ENCODE results near the gene YIPF3. TPM values are rescaled to one million over a fixed set of nuclear protein-coding genes. Genes with fewer than 3 reads are reported as not detected.
"Not testable (repeated sequence)": the region's sequence is repeated elsewhere in the genome, so short reads cannot be mapped to it uniquely, and the experiment has no call there.

Gene YIPF3
- total RNA-seq, 1 donor = 92.8 TPM

- no peak for TF ChIP-seq CTCF (IDR thresholded peaks at IDR 0.05; ENCODE audit: insufficient read depth, low read depth, low read length)
Observed at GRCh38 chr6:43471399-43471798, 45.3 kb downstream of the YIPF3 start.

GRCh38 chr6:43469947-43470346 lies 46.8 kb downstream of the YIPF3 start:
- no peak for TF ChIP-seq CTCF (IDR thresholded peaks at IDR 0.05; ENCODE audit: insufficient read depth, low read depth, low read length)

More at GRCh38 chr6:43471399-43471798, 45.3 kb downstream of the YIPF3 start:
- H3K4me3 ChIP-seq (ENCODE audit: low read depth, low read length) = no peak overlapping the region
- DNase-seq (ENCODE audit: low read depth) = no peak

GRCh38 chr6:43468748-43469681 lies 47.7 kb downstream of the YIPF3 start:
- no peak for TF ChIP-seq CTCF (IDR thresholded peaks at IDR 0.05; ENCODE audit: insufficient read depth, low read depth, low read length)
- no peak overlapping the region for H3K4me3 ChIP-seq (ENCODE audit: low read depth, low read length)
- no peak for DNase-seq (ENCODE audit: low read depth)

More at GRCh38 chr6:43469947-43470346, 46.8 kb downstream of the YIPF3 start:
- no peak overlapping the region for H3K4me3 ChIP-seq (ENCODE audit: low read depth, low read length)
- no peak for DNase-seq (ENCODE audit: low read depth)

GRCh38 chr6:43468240-43468639 lies 48.5 kb downstream of the YIPF3 start:
- no peak for DNase-seq (ENCODE audit: low read depth)
- H3K4me3 ChIP-seq (ENCODE audit: low read depth, low read length) = no peak overlapping the region
- TF ChIP-seq CTCF (IDR thresholded peaks at IDR 0.05; ENCODE audit: insufficient read depth, low read depth, low read length) = no peak

- H3K4me3 ChIP-seq (ENCODE audit: low read depth, low read length) = no peak overlapping the region
- no peak for TF ChIP-seq CTCF (IDR thresholded peaks at IDR 0.05; ENCODE audit: insufficient read depth, low read depth, low read length)
- DNase-seq (ENCODE audit: low read depth) = no peak
Observed at GRCh38 chr6:43467752-43468151, 49.0 kb downstream of the YIPF3 start.

- H3K4me3 ChIP-seq (ENCODE audit: low read depth, low read length); DNase-seq (ENCODE audit: low read depth): not testable (repeated sequence)
Observed at GRCh38 chr6:43467265-43467664, 49.5 kb downstream of the YIPF3 start.

- H3K4me3 ChIP-seq (ENCODE audit: low read depth, low read length) = no peak overlapping the region
- no peak for DNase-seq (ENCODE audit: low read depth)
- no peak for TF ChIP-seq CTCF (IDR thresholded peaks at IDR 0.05; ENCODE audit: insufficient read depth, low read depth, low read length)
Observed at GRCh38 chr6:43465948-43466347, 50.8 kb downstream of the YIPF3 start.
